ENCODE measurements around the gene DGLUCY. TPM values are rescaled to one million over a fixed set of nuclear protein-coding genes. Genes with fewer than 3 reads are reported as not detected.
"Not testable (repeated sequence)": the region's sequence is repeated elsewhere in the genome, so short reads cannot be mapped to it uniquely, and the experiment has no call there.

DGLUCY gene, protein sequence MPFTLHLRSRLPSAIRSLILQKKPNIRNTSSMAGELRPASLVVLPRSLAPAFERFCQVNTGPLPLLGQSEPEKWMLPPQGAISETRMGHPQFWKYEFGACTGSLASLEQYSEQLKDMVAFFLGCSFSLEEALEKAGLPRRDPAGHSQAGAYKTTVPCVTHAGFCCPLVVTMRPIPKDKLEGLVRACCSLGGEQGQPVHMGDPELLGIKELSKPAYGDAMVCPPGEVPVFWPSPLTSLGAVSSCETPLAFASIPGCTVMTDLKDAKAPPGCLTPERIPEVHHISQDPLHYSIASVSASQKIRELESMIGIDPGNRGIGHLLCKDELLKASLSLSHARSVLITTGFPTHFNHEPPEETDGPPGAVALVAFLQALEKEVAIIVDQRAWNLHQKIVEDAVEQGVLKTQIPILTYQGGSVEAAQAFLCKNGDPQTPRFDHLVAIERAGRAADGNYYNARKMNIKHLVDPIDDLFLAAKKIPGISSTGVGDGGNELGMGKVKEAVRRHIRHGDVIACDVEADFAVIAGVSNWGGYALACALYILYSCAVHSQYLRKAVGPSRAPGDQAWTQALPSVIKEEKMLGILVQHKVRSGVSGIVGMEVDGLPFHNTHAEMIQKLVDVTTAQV
- 29.0 and 30.1 TPM in 2 replicates for total RNA-seq

DNA sequence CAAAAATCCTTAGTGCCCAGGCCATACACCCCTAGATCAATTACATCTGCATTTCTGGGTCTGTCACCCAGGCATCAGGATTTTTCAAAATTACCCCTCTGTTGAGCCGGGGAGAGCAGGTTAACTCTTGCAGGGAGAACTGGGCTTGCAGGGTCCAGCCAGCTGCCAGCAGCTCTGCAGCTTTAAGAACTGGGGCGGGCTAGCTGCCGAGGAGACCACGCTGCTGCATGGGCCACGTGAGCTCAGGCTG, at the start of gene DGLUCY:
TSS of gene DGLUCY (plus strand) at position 245 of the 250 bp plus-strand sequence. CDS start 46,222 bp downstream, outside the sequence.
- peak; percentile 89 to 92 for DNase-seq (ENCODE audit: low read depth in 2 of 2)

DNA sequence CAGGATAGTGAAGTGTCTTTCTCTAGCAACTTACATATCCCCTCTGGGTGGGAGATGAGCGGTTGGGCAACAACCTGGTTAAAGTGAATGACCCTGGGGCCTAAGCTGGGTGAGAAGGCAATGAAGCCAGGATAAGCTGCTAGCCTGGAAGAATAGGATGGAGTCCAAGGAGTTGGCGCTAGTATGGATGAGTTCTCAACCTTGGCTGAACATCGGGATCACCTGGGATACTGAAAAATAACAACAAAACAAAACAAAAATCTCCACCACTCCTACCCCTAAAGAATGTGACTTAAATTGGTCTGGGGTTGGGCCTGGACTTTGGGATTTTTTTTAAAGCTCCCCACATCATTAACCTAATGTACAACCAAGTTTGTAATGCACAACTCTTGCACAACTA, 48.6 kb upstream of the DGLUCY start:
- no peak for DNase-seq (ENCODE audit: low read depth in 2 of 2)

DNA sequence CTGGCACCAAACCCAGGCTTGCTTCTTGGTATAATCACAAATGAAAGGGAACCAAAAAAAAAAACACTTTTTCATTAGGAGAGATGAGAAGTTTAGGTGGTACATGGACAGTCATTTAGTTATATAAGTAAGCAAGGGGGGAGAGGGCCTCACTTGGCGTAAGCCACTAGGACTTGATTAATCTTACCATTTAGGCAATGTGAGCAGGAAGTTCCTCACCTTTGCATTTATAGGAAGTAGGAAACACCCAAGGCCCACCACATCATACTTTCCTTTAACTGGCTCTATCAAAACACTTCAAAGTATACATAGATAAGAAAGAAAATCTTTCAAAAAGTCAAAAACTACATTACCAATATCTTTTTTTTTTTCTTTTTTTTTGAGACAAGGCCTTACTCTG, 46.7 kb upstream of the DGLUCY start:
- no peak for DNase-seq (ENCODE audit: low read depth in 2 of 2)

DNA sequence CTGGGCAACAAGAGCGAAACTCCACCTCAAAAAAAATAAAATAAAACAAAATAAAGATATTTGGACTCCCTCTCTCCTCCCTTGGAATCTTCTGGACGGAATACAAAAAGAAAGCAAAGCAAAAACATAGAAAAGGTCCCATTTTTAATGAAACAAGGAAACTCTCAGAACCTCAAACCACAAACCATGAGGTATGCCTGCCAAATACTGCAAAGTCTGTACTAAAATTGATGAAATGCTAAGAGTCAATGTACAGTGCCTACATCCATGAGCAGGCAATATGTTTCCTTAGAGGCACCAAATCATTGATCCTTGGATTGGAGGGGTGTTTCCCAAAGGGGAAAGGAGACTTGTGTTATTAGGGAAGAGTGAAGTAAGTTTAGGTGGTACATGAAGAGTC, 45.2 kb upstream of the DGLUCY start:
- no peak for DNase-seq (ENCODE audit: low read depth in 2 of 2)

DNA sequence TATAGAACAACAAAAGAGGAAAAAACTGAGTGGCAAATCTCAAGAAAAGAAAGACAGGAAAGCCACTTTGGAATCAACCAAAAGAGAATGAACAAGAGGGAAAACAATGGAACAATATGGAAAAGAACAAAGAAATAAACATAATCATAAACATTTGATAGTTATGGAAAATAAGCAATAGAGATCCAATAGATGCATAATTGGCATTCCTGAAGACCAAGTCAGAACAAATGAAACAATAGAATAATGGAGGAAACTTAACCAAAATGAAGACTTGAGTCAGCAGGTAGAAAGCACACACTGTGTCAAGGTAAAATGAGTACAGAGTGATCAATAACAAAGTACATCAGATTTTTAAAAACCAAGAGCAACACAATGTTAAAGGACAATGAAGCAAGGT, 43.3 kb upstream of the DGLUCY start:
- no peak for DNase-seq (ENCODE audit: low read depth in 2 of 2)

DNA sequence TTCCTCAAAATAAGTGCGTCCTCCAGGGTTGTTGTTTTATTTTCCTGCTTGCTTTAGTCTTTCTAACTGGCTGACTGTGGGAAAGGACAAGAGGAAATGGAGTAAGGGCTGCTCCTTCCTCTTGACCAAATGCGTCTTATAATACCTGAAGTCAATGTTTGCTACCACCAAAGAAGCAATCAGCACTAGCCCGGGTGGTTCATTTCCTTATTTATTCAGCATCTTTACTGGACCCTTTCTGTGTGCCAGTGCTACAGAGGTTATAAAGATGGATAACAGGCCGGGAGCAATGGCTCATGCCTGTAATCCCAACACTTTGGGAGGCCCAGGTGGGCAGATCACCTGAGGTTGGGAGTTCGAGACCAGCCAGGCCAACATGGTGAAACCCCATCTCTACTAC, 38.3 kb upstream of the DGLUCY start:
- no peak for DNase-seq (ENCODE audit: low read depth in 2 of 2)

DNA sequence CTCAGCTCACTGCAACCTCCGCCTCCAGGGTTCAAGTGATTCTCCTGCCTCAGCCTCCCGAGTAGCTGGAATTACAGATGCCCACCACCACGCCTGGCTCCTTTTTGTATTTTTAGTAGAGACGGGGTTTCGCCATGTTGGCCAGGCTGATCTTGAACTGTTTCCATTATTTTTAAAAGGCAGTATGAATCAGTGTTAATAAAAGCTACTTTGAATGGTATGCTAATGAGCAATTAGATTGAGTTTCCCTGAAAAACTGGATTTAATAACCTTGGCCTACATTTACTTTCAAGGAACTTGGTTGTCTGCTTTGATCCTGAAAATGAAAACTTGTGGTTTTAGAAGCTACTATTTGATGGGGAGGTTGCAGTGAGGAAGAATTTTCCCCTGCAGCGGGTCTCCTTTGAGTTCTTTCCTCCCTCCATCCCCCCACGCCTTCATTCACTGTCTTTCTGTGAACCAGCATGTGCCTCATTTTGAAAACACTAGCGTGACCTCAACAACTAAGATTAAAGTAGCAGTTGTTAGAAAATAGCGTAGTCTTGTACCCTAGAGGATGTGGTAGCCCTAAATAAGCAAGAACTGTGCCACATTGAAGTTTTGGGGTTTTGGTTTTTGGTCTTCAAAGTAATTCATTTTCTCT, 35.7 kb upstream of the DGLUCY start:
- no peak for DNase-seq (ENCODE audit: low read depth in 2 of 2)

DNA sequence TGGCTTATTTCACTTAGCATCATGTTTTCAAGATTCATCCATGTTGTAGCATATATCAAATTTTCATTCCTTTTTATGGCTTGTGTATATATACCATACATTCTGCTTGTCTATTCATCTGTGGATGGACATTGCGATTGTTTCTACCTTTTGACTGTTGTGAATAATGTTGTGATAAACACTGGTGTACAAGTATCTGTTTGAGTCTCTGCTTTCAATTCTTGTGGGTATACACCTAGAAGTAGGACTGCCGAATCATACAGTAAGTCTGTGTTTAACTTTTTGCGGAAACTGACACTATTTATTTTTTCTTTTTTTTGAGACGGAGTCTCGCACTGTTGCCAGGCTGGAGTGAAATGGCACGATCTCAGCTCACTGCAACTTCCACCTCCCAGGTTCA, 33.8 kb upstream of the DGLUCY start:
- no peak for DNase-seq (ENCODE audit: low read depth in 2 of 2)

DNA sequence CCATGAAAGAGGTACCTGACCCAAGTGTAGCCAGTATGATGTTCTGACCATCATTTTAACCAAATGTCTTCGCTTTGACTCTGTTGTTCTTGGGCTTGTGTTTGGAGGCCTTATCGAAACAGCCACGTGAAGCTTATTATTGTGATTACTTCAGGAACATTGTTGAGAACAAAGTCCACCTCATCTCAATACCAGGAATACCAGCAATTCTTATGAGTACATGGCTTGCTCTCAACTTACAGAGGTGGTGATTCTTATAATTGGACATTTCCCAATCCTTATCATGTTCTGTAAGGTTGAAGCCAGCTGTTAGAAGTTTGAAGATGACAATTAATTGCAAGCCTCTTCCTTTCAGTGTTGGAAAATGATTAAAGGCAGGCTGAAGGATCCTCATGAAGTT, 31.6 kb upstream of the DGLUCY start:
- no peak for DNase-seq (ENCODE audit: low read depth in 2 of 2)

DNA sequence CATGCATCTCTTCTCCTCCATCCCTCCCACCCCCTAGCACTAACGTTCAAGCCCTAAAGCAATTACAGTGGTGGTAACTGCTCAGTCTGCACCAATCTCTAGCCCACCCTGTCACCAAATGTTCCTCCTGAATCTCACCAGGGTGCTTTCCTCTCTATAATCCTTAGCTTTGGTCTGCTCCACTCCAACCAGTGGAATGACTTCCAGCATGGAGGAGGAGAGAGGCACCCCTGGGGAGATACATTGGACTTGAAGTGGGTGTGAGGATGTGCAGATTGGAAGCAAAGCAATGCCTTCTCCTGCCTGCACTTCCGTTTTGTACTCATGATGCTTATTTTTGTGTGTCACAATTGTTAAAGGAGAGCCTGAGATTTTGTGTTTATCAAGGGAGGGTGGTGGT, 29.4 kb upstream of the DGLUCY start:
- DNase-seq (ENCODE audit: low read depth in 2 of 2) = no peak

DNA sequence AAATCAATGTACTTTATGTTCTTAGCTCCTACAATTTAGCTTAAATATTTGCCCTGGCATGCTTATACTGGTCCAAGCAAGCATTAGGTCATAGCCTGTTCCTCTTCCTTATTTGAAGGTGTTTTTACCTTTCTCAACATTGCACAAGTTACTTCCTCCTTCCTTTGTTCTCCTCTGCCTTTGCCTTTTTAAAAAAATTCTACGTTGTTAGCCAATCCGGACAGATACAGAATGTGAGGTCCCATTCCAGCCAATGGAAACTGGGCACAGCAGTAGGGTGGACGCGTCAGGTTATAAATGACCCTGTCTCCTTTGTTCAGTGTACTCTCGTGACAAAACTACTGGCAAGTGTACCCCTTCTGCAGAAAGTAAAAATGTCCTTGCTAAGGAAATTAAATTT, 26.4 kb upstream of the DGLUCY start:
- not testable (repeated sequence) for DNase-seq (ENCODE audit: low read depth in 2 of 2)

DNA sequence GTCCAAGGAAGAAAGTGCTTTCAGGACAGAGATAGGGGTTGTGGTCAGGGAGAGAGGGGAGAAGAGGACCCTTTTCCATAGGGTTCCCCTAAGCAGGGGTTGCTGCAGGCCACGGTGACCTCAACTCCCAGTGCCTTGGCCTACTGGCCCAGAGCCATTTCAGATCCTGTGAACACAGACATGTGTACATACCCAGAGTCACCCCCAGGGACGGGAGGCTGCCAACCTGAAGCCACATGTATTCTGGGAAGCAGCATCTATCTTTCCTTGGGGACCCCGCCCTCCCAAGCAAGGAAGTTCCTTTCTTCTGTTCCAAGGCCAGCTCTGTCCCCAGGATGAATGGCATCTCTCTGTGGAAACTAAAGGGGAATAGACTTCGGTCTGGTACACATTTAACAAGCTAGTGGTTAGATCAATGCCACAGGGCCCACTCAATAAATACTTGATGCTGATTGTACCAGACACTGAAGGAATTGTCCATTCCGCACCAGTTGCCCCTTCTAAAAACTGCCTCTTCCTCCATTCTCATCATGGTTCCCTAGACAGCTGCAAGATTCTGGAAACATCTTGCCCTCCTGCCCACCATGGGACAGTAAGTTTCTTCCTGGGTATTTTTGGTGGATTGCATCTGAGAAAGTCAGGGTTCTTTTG, 25.2 kb upstream of the DGLUCY start:
- no peak for DNase-seq (ENCODE audit: low read depth in 2 of 2)

DNA sequence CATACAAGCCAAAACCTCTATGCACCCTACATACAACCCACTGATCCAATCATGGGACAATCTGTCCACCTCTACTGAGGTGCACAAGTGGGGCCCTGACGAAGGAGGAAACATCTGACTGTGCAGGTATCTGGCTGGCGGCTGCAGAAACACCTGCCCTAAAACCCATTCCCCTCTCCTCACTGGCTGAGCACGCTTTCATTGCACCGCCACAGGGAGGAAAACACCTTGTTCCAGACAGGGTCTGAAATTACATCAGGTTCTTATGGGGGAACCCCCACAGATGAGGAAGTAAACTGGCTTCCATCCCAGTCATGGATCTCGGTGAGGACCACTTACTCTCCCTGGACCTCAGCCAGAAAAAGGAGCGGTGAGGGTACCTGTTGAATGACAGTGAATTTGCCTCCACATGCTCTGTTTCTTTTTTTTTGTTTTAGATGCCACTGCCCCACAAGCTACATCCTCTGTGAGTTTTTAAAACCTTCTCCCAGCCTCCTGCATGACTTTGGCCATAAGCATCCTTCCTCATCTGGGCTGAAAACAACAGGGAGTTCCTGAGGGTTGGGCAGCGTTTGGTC, 23.8 kb upstream of the DGLUCY start:
- DNase-seq (ENCODE audit: low read depth in 2 of 2) = no peak

DNA sequence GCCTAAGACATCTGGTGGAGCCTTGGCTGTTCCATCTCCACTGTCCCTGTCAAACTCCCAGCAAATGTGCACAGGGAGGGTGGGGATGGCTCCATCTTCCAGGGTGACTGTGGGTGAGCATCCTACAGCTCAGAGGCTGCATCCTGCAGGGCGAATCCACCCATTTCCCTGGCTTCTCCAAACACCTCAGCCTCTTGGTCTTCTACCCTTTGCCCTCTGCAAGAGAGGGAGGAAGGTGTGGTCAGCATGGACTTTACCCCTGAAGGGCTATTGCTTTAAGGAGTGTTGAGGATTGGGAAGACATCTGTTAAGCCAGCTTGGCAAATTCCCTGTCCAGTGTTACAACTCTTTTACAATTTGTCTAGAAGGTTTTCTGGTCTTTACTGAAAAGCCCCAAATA, 23.1 kb upstream of the DGLUCY start:
- DNase-seq (ENCODE audit: low read depth in 2 of 2) = no peak

DNA sequence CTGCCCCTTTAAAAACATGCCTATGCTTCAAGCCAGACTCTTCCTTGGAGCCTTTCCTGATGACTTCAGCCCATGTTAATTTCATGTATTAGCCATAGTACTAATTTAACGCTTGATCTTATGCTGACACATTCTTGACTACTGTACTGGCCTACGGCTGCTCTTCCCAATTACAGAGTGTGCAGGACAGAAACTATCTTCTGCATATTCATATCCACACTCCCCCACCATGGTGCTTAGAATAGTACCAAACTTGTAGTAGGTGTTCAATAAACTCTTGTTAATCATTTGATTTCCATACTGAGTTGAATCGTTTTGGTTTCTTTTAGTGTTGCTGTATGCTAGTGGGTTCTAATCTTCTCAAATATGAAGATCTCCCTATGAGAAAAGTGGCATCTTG, 21.8 kb upstream of the DGLUCY start:
- DNase-seq (ENCODE audit: low read depth in 2 of 2) = no peak

DNA sequence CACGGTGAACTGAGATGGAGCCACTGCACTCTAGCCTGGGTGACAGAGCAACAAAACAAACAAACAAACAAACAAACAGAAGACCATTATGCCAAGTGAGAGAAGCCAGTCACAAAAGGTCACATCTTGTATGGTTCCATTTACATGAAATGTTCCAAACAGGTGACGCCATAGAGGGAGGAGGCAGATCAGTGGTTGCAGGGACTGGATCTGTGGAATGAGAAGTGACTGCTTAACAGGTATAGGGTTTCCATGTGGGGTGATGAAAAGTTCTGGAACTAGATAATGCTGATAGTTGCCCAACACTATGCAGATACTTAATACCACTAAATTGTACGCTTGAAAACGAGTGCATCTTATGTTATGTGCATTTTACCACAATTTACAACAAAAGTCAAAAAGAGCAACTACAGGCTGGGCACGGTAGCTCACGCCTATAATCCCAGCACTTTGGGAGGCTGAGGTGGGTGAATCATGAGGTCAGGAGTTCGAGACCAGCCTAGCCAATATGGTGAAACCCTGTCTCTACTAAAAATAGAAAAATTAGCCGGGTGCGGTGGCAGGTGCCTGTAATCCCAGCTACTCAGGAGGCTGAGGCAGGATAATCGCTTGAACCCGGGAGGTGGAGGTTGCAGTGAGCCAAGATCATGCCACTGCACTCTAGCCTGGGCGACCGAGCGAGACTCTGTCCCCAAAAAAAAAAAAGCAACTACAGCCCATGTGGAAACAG, 20.0 kb upstream of the DGLUCY start:
- not testable (repeated sequence) for DNase-seq (ENCODE audit: low read depth in 2 of 2)

DNA sequence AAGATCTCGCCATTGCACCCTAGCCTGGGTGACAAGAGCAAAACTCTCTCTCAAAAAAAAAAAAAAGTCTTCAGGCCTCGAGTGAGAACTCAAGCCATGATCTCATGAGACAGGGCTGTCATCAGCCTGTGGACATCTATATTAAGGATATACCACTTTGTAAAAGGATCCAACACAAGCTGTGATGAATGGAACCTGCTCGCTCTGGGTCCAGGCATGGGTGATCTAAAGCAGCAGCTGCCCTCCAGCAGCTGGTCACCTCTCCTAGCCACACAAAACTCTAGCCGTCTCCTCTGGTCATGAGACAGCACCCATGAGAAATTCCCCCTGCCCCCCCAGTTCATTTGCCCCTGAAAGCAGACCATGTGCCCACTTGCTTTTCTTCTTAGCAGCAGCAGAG, 19.1 kb upstream of the DGLUCY start:
- no peak for DNase-seq (ENCODE audit: low read depth in 2 of 2)

DNA sequence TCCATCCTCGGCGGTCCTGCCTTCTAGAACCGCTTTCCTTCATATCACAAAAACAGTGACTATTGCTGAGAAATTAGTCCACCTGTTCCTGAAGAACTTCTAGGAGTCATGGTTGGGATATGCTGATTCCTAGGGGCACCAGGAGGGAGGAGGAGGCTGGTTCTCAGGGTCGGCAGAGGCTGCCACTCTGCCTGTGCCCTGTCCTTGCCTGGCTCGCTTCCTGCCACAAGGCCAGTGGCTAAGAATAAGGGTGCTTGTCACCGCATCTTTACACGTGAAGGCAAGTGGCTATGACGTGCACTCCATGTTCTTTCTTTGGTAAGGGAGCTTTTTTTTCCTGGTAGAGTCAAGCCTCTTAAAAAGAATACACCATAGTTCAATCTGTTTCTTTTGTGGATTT, 18.7 kb upstream of the DGLUCY start:
- DNase-seq (ENCODE audit: low read depth in 2 of 2) = no peak

DNA sequence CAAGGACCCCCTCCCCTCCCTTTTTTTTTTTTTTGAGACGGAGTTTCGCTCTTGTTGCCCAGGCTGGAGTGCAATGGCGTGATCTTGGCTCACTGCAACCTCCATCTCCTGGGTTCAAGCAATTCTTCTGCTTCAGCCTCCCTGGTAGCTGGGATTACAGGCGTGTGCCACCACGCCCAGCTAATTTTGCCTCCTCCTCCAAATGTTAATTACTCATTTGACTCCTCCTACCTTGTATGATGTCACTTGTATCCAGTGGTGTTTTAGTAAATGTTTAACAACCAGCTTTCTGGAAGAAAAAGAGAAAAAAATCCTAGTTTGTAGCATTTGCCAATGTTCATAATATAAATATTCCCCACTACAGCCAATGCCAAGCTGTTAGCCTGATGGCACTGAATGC, 16.2 kb upstream of the DGLUCY start:
- DNase-seq (ENCODE audit: low read depth in 2 of 2) = not testable (repeated sequence)

DNA sequence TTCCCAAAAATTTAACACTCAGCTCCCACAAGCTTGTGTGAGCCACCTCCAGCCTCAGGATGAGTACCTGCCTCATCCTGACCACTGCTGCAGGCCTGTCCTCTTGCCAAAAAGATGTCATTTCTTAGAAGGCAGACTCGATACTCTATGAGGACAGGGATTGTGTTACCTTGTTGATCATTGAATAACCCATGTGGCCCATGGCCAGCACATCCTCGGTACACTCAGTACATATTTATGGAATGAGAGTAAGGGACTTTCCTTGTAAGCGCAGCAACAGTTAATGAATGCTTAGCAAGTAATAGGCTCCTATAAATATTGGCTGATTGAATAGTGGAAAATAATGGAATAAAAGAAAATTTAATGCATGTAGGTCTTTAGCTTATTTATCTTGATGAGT, 15.3 kb upstream of the DGLUCY start:
- DNase-seq (ENCODE audit: low read depth in 2 of 2) = no peak

DNA sequence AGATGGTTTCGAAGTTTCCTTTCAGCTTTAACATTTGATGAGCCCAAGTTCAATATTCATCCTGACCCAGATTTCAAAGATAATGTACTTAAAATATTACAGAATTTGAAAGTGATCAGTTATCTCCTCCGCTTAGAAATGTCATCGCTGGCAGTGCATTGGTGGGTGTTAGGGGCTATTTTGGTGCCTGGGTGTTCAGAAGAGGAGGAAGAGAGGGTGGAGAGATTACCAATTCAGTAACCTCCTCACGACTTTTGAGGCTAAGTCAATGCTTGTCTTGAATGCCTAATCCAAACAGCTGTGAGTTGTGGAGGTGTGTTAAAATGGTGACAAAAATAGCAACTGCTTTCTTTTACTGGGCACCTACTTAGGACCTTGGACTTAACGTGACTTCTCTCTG, 13.8 kb upstream of the DGLUCY start:
- no peak for DNase-seq (ENCODE audit: low read depth in 2 of 2)

DNA sequence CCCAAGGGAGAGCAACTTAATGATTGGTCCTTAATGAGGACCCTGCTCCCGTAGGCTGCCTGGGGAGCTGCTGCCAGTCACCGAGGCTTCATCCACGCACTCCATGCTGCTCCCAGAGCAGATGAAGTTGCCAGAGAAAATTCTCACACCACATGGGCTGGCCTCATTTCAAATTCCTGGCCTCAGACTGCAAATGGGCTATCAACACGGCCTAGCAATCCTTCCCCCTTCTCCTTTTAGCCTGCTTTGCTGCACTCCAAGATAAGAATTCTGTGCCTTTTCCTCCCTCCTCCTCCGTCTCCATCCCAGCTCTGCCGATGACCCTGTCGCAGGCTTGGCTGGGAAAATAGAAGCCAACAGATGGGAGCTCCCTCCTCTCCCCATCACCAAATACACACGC, 10.8 kb upstream of the DGLUCY start:
- no peak for DNase-seq (ENCODE audit: low read depth in 2 of 2)

Data from lung microvascular endothelial cell (primary cell).